IPS-15b (cell line): ENCODE data around the gene TNFAIP8.

Source experiments
- H3K27me3 ChIP-seq: one replicate; pipeline ENCODE4 v1.6.1; 2013; ENCODE audit warnings: low read length; ENCODE audit not compliant: control insufficient read depth, insufficient read depth
- H3K36me3 ChIP-seq: one replicate; pipeline ENCODE4 v1.6.1; 2013; ENCODE audit warnings: low read length; ENCODE audit not compliant: control insufficient read depth, insufficient read depth
- H3K4me1 ChIP-seq: one replicate; pipeline ENCODE4 v1.6.1; 2013; ENCODE audit warnings: mild to moderate bottlenecking, low read length; ENCODE audit not compliant: control insufficient read depth, insufficient read depth
- H3K4me3 ChIP-seq: one replicate; pipeline ENCODE4 v1.5.1; 2013; ENCODE audit warnings: low read depth, low read length
- H3K9ac ChIP-seq: one replicate; pipeline ENCODE4 v1.6.1; 2013; ENCODE audit warnings: low read depth, mild to moderate bottlenecking, low read length
- H3K9me3 ChIP-seq: one replicate; pipeline ENCODE4 v1.6.1; 2013; ENCODE audit warnings: mild to moderate bottlenecking, low read length; ENCODE audit not compliant: control insufficient read depth, insufficient read depth

Gene TNFAIP8

DNA sequence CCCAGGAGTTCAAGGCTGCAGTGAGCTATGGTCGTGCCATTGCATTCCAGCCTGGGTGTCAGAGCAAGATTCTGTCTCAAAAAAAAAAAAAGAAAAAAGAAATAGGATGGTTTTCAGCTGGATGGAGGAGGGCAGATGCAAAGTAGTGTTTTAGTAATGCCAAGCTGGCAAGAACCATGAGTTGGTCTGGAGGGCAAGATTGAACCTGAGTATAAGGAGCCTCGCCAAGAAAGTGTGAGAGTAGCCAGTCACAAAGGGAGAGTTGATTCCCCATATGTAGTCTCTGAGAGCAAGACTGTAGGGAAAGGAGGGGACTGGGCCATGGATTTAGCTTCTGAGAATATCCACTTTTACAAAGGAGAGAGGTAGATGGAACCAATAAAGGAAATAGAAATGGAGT, 6.9 kb downstream of the TNFAIP8 start:
- Histone ChIP-seq H3K9ac (no peak overlapping the region), H3K36me3 (no peaks in the 10 kb centered on the region), H3K4me1 (peaks cover 18% of the 10 kb centered on the region), H3K4me3 (no peak overlapping the region), H3K27me3 (no peaks in the 10 kb centered on the region), H3K9me3 (no peaks in the 10 kb centered on the region)

GRCh38 chr5:119363271-119363670, 7.5 kb downstream of the TNFAIP8 start:
- Histone ChIP-seq H3K4me1 (peaks cover 15% of the 10 kb centered on the region), H3K36me3 (no peaks in the 10 kb centered on the region), H3K9me3 (no peaks in the 10 kb centered on the region), H3K4me3 (no peak overlapping the region), H3K9ac (no peak overlapping the region), H3K27me3 (no peaks in the 10 kb centered on the region)

GRCh38 chr5:119363936-119364335, 8.1 kb downstream of the TNFAIP8 start:
- Histone ChIP-seq H3K9ac (no peak overlapping the region), H3K36me3 (no peaks in the 10 kb centered on the region), H3K4me3 (no peak overlapping the region), H3K4me1 (peaks cover 12% of the 10 kb centered on the region), H3K27me3 (no peaks in the 10 kb centered on the region), H3K9me3 (no peaks in the 10 kb centered on the region)

DNA sequence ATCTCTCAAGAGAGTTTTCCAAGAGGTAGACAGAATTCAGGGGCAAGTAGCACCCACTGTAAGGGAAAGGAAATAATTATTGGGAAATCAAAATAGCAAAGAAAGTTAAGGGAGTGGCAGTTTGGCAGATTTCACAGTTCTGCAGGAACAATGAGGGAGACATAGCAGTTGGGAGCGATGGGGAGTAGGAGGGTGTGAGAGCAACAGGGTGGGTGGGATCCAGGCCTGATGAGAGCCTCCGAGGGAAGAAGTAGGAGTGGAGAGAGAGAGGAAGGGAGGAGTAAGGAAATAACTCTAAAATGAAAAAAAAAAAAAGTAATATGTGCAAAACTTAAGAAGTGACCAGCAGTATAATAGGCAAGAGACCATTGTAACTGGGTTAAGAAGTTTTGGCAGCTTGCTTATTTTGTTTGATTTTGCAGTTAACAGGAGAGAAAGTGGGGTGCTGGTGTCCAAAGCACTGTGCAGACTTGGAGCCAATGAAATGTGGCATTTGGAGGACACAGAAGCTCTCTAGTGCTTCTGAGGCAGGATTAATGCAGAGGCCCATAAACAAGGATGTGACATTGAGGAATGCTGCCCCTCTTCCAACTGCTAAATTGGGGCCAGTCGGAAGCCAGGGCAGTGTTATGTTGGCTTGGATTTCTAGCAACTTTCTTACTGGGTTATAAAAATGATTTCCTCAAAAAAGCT, 10.2 kb downstream of the TNFAIP8 start:
- no peaks in the 10 kb centered on the region for H3K9me3 ChIP-seq
- H3K36me3 ChIP-seq = no peaks in the 10 kb centered on the region
- peaks cover 9% of the 10 kb centered on the region for H3K4me1 ChIP-seq

DNA sequence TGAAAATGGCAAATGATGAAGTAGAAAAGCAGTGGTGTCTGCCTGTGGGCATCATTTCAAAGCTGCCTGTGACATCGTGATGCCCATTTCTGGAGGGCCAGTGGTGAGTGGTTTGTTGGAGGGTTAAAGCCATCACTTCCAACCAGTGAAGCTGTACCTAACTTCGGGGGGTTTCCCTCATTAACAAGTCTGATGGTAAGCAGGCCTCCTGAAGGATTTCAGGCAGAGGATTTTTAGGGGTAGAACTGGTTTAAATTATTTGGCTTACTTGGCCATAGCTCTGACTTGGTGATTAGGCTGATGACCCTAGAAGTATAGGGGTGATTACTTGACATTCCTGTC, 10.7 kb downstream of the TNFAIP8 start:
- Histone ChIP-seq H3K27me3 (no peaks in the 10 kb centered on the region), H3K36me3 (no peaks in the 10 kb centered on the region), H3K4me1 (peaks cover 9% of the 10 kb centered on the region), H3K9me3 (no peaks in the 10 kb centered on the region), H3K4me3 (no peak overlapping the region), H3K9ac (no peak overlapping the region)

More for the DNA sequence above, 10.2 kb downstream of the TNFAIP8 start:
- Histone ChIP-seq H3K9ac (no peak overlapping the region), H3K4me3 (no peak overlapping the region), H3K27me3 (no peaks in the 10 kb centered on the region)

- Histone ChIP-seq H3K4me1 (peaks cover 9% of the 10 kb centered on the region), H3K9me3 (no peaks in the 10 kb centered on the region), H3K4me3 (no peak overlapping the region), H3K36me3 (no peaks in the 10 kb centered on the region), H3K9ac (no peak overlapping the region), H3K27me3 (no peaks in the 10 kb centered on the region)
Observed at GRCh38 chr5:119367502-119368237, 11.9 kb downstream of the TNFAIP8 start.

- Histone ChIP-seq H3K4me1 (peaks cover 9% of the 10 kb centered on the region), H3K9ac (no peak overlapping the region), H3K36me3 (no peaks in the 10 kb centered on the region), H3K4me3 (no peak overlapping the region), H3K9me3 (no peaks in the 10 kb centered on the region), H3K27me3 (no peaks in the 10 kb centered on the region)
Observed at GRCh38 chr5:119368238-119368630, 12.4 kb downstream of the TNFAIP8 start.

GRCh38 chr5:119370486-119370885, 14.7 kb downstream of the TNFAIP8 start:
- Histone ChIP-seq H3K27me3 (no peaks in the 10 kb centered on the region), H3K4me3 (no peak overlapping the region), H3K36me3 (no peaks in the 10 kb centered on the region), H3K4me1 (peaks cover 9% of the 10 kb centered on the region), H3K9ac (no peak overlapping the region), H3K9me3 (no peaks in the 10 kb centered on the region)

- Histone ChIP-seq H3K9me3 (no peaks in the 10 kb centered on the region), H3K27me3 (no peaks in the 10 kb centered on the region), H3K4me1 (peaks cover 8% of the 10 kb centered on the region), H3K36me3 (no peaks in the 10 kb centered on the region), H3K9ac (no peak overlapping the region), H3K4me3 (no peak overlapping the region)
Observed at GRCh38 chr5:119371146-119371545, 15.3 kb downstream of the TNFAIP8 start.

- Histone ChIP-seq H3K9me3 (no peaks in the 10 kb centered on the region), H3K36me3 (no peaks in the 10 kb centered on the region), H3K9ac (no peak overlapping the region), H3K27me3 (no peaks in the 10 kb centered on the region), H3K4me1 (peaks cover 7% of the 10 kb centered on the region), H3K4me3 (no peak overlapping the region)
Observed at GRCh38 chr5:119373449-119373858, 17.6 kb downstream of the TNFAIP8 start.

DNA sequence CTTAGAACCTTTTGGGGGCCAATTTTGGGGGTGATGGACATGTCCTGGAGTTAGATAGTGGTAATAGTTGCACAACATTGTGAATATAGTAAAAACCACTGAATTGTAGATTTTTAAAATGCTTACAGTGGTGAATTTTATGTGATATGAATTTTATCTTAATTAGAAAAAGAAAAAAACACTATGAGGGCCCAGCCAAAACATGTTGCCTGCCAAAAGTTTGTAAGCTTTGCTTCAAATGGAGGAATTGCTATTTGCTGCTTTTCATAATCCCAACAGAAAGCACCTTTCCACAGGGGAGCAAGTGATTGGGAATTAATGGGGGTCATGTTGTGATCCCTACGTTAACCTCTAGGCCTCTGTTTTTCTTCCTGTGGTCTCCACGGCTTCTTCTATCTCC, 19.1 kb downstream of the TNFAIP8 start:
- H3K4me1 ChIP-seq = peaks cover 7% of the 10 kb centered on the region
- H3K4me3 ChIP-seq = no peak overlapping the region
- H3K9ac ChIP-seq = no peak overlapping the region
- no peaks in the 10 kb centered on the region for H3K9me3 ChIP-seq
- H3K27me3 ChIP-seq = no peaks in the 10 kb centered on the region
- no peaks in the 10 kb centered on the region for H3K36me3 ChIP-seq

- Histone ChIP-seq H3K4me3 (no peak overlapping the region), H3K4me1 (peaks cover 7% of the 10 kb centered on the region), H3K9me3 (no peaks in the 10 kb centered on the region), H3K27me3 (no peaks in the 10 kb centered on the region), H3K36me3 (no peaks in the 10 kb centered on the region), H3K9ac (no peak overlapping the region)
Observed at GRCh38 chr5:119377066-119377465, 21.2 kb downstream of the TNFAIP8 start.
